Suprapubic skin (tissue), 4 donors: ENCODE results near the gene INPP5F. TPM values are rescaled to one million over a fixed set of nuclear protein-coding genes. Genes with fewer than 3 reads are reported as not detected.
A peak's percentile ranks its signal among the peaks of the same experiment; 100 is the strongest.

Source experiments
- DNase-seq, 2 donors: peaks; one replicate each; pipeline ENCODE4 v3.0.0-alpha.2; 2019; ENCODE audit warnings: low spot score in 2 of 2
- H3K27ac ChIP-seq: fragments of 200-600 bp; sonication (generic); one replicate; pipeline ENCODE4 v1.5.1; 2019
- H3K27me3 ChIP-seq: fragments of 200-600 bp; sonication (generic); one replicate; pipeline ENCODE4 v1.5.1; 2019
- H3K36me3 ChIP-seq: fragments of 200-600 bp; sonication (generic); one replicate; pipeline ENCODE4 v1.5.1; 2019
- H3K4me1 ChIP-seq: fragments of 200-600 bp; sonication (generic); one replicate; pipeline ENCODE4 v1.5.1; 2019
- H3K4me3 ChIP-seq: fragments of 200-600 bp; sonication (generic); one replicate; pipeline ENCODE4 v1.5.1; 2019; ENCODE audit warnings: mild to moderate bottlenecking
- H3K9me3 ChIP-seq: fragments of 200-600 bp; sonication (generic); one replicate; pipeline ENCODE4 v1.5.1; 2019
- CTCF ChIP-seq, 2 donors: fragments of 200-600 bp in 1 of 2; fragments of 450-650 bp in 1 of 2; sonication (generic) in 1 of 2; IDR thresholded peaks; one replicate each; pipeline ENCODE4 v1.5.1; 2016 to 2019; ENCODE audit warnings: antibody characterized with exemption in 2 of 2, mild to moderate bottlenecking in 1 of 2, moderate library complexity in 1 of 2
- EP300 ChIP-seq: sonication (generic); formaldehyde crosslinking; IDR thresholded peaks from one replicate; pipeline ENCODE4 v1.6.1; 2017; ENCODE audit warnings: antibody characterized with exemption
- POLR2A ChIP-seq, 2 donors: fragments of 450-650 bp; IDR thresholded peaks; one replicate each; pipeline ENCODE4 v1.6.1; 2017; ENCODE audit warnings: antibody characterized with exemption in 2 of 2, mild to moderate bottlenecking in 2 of 2, moderate library complexity in 2 of 2
- POLR2AphosphoS5 ChIP-seq, 3 donors: sonication (generic); formaldehyde crosslinking; IDR thresholded peaks; one replicate each; pipeline ENCODE4 v1.6.1; 2017; ENCODE audit warnings: antibody characterized with exemption in 3 of 3
- WGBS: methylation state at CpG from one replicate; pipeline ENCODE4 v1.1.5; 2018; 5-methylcytosine and 5-hydroxymethylcytosine counted together
- total RNA-seq, 4 donors: library from RNA; depleted of rRNA; stranded (reverse); fragments of >200 nt; gene quantifications; one replicate each; pipeline ENCODE4 v1.1.0, GENCODE V29; 2016

Gene INPP5F
- total RNA-seq, 4 donors from 2014 or later = 16.1 to 38.6 (median 19.3) TPM

GRCh38 chr10:119723161-119723560 is 2.7 kb upstream of the INPP5F start:
- Histone ChIP-seq H3K9me3 (no peaks in the 10 kb centered on the region), H3K27ac (no peak overlapping the region), H3K36me3 (no peaks in the 10 kb centered on the region), H3K4me3 (no peak overlapping the region), H3K4me1 (peaks cover 33% of the 10 kb centered on the region), H3K27me3 (no peaks in the 10 kb centered on the region)
- TF ChIP-seq CTCF (IDR thresholded peaks at IDR 0.05) (no peak), POLR2AphosphoS5 (IDR thresholded peaks at IDR 0.05) (no peak), EP300 (no peak), POLR2A (IDR thresholded peaks at IDR 0.05) (no peak)
- no peak for DNase-seq
- 84% methylated on average over 2 of the region's 2 CpGs for WGBS

- Histone ChIP-seq H3K4me3 (no peak overlapping the region), H3K36me3 (no peaks in the 10 kb centered on the region), H3K27ac (no peak overlapping the region), H3K9me3 (no peaks in the 10 kb centered on the region), H3K4me1 (peaks cover 36% of the 10 kb centered on the region), H3K27me3 (no peaks in the 10 kb centered on the region)
- TF ChIP-seq EP300 (no peak), POLR2AphosphoS5 (IDR thresholded peaks at IDR 0.05) (no peak), POLR2A (IDR thresholded peaks at IDR 0.05) (no peak), CTCF (IDR thresholded peaks at IDR 0.05) (no peak)
- whole genome bisulfite sequencing = 83% methylated on average over 3 of the region's 3 CpGs
- DNase-seq = no peak
Observed at GRCh38 chr10:119723624-119724023, 2.2 kb upstream of the INPP5F start.

DNA sequence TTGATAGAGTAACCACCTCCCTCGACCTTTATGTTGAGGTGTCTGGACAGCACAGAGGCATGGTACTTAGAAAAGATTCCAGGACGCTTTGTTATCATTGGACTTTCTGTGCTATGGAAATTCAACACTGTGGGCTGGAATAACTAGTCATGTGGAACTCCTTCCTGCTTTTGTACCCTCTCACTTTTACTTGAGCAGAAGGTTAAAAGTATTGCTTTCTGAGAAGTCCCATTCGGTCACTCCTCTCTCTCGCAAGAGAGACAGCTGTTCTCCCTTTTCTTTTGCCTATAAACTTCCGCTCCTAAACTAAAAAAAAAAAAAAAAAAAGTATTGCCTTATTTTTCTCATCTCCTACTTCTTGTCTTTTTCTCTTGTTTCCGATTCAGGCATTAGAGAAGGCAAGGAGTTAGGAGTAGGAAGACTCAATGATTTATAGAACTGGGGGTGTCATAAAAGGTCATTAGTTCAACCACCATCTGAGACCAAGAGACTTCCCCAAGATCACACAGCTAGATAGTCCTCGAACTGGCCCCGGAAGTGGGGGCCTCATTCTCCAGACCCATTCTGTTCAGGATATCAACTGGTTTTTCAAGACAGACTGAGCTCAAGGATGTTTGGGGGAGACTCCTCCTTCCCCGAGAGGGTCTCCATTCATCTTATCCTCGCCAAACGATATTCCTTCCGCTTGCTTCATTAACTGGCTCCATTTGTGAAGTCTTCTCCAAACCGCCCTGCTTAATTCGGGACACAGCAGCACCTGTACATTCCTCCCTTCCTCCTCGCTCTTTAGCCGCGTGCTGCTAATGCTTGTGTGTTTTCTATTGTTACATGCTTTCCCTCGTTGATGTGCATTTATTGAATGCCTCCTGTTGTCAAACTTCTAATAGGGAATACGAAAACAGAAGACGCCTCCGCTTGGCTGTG is 995 bp upstream of the INPP5F start:
- H3K27me3 ChIP-seq = no peaks in the 10 kb centered on the region
- TF ChIP-seq EP300 = no peak
- no peak for TF ChIP-seq POLR2AphosphoS5 (IDR thresholded peaks at IDR 0.05)
- TF ChIP-seq CTCF (IDR thresholded peaks at IDR 0.05) = no peak
- no peak for TF ChIP-seq POLR2A (IDR thresholded peaks at IDR 0.05)
- H3K36me3 ChIP-seq = no peaks in the 10 kb centered on the region
- no peaks in the 10 kb centered on the region for H3K9me3 ChIP-seq
- H3K27ac ChIP-seq = peak overlapping the region; percentile 91
- H3K4me3 ChIP-seq = peak overlapping the region; percentile 79
- H3K4me1 ChIP-seq = peaks cover 43% of the 10 kb centered on the region
- 31% methylated on average over 19 of the region's 21 CpGs for WGBS
- no peak for DNase-seq

DNA sequence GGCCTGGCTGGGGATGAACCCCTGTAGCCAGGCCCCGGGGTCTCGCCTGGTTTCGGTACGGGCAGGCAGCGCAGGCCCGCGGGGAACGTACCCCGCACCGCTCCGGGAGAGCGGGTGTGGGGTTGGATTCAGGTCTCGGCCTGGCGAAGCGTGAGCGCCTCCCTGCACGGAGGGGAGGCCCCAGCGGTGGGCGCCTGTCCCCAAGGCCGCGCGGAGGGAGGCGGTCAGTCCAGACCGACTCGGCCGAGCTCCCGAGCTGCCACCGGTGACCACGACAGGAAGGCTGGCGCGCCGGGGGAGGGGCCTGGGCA is 378 bp upstream of the INPP5F start:
- peak overlapping the region; percentile 79 for H3K4me3 ChIP-seq
- WGBS = 0% methylated on average over 19 of the region's 32 CpGs
- peaks cover 43% of the 10 kb centered on the region for H3K4me1 ChIP-seq
- TF ChIP-seq CTCF (IDR thresholded peaks at IDR 0.05) (no peak), POLR2AphosphoS5 (IDR thresholded peaks at IDR 0.05) (peak in 1 of 3 donors; percentile 74), POLR2A (IDR thresholded peaks at IDR 0.05) (peak in 1 of 2 donors; percentile 49), EP300 (no peak)
- no peaks in the 10 kb centered on the region for H3K9me3 ChIP-seq
- no peaks in the 10 kb centered on the region for H3K36me3 ChIP-seq
- H3K27ac ChIP-seq = peak overlapping the region; percentile 91
- no peaks in the 10 kb centered on the region for H3K27me3 ChIP-seq
- no peak for DNase-seq

- WGBS = 37% methylated on average over 14 of the region's 14 CpGs
Observed at GRCh38 chr10:119726676-119727261, 919 bp downstream of the INPP5F start.

More at GRCh38 chr10:119726676-119727261, 919 bp downstream of the INPP5F start:
- no peaks in the 10 kb centered on the region for H3K36me3 ChIP-seq
- H3K27me3 ChIP-seq = no peaks in the 10 kb centered on the region
- DNase-seq = no peak
- H3K4me3 ChIP-seq = peak overlapping the region; percentile 79
- H3K4me1 ChIP-seq = peaks cover 43% of the 10 kb centered on the region
- H3K27ac ChIP-seq = peak overlapping the region; percentile 91
- no peaks in the 10 kb centered on the region for H3K9me3 ChIP-seq
- TF ChIP-seq POLR2A (IDR thresholded peaks at IDR 0.05) = no peak
- no peak for TF ChIP-seq CTCF (IDR thresholded peaks at IDR 0.05)
- no peak for TF ChIP-seq EP300
- no peak for TF ChIP-seq POLR2AphosphoS5 (IDR thresholded peaks at IDR 0.05)
